ENCODE results near the gene HOXC11. TPM values are rescaled to one million over a fixed set of nuclear protein-coding genes. Genes with fewer than 3 reads are reported as not detected.

The HOXC11 gene
- total and polyA plus RNA-seq, 2 of the 4 experiments (the other 2 are of a cell fraction), result not detected

DNA sequence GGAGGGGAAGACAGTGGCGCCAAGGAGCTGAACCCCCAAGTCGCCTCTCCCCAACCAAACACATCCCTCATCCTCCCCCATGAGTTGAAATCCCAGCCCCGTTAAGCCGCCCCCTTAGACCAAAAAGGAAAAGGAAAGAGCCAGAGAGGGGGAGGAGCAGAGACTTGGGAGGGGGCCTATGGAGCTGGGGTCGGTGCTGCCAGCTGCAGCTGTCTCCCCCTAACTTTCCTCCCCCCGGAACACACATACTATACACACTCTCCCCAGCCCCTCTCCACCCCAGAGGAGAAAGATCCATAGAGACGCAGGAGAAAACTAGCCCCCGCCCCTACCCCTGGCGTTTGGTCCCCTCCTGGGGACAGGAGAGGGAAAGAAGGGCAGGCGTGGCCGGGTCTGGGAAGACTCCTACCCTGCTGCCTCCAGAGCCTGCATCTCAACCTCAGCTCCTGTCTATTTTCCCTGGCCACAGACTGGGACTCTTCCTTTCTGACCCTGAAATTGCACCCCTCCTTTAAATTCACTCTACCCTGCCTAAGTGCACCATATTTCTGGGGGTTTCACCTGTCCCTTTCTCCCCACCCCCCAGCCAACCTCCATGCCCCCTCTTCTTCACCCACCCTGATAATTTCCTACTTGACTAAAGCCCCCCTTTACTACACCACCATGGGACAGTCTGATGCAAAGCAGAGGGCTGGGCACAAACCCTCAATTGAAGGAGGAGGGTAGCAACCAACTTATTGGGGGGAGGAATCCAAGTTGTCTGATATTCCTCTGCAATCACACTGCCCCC is 25.4 kb downstream of the HOXC11 start:
- intact Hi-C loops (cut with micrococcal nuclease), result no loop called here
- Histone ChIP-seq H2BK20ac (ENCODE audit: low read depth, low read length) (no peak overlapping the region), H3K9ac (ENCODE audit: low read depth, low read length) (no peak overlapping the region), H2BK120ac (ENCODE audit: low read depth, low read length) (no peak overlapping the region), H3K14ac (replicated peaks; ENCODE audit: low read depth, low read length) (no peak overlapping the region), H2AK5ac (ENCODE audit: low read depth, low read length) (no peak overlapping the region), H4K8ac (ENCODE audit: low read depth in 2 of 2, low read length in 2 of 2) (no peak overlapping the region), H3K4me1 (ENCODE audit: control insufficient read depth, insufficient read depth, low read length) (peaks cover 2% of the 10 kb centered on the region; the same call in 1 of the 2 replicates), H2AFZ (replicated peaks; ENCODE audit: low read length, poor library complexity) (no peak overlapping the region), H2BK15ac (ENCODE audit: low read depth, low read length) (no peak overlapping the region), H3K27ac (ENCODE audit: insufficient read depth, low read length) (no peak overlapping the region), H3K9me1 (ENCODE audit: insufficient read depth, low read length) (no peaks in the 10 kb centered on the region), H3K36me3 (ENCODE audit: control insufficient read depth, insufficient read depth, low read length) (no peaks in the 10 kb centered on the region), H2AK9ac (replicated peaks; ENCODE audit: low read depth, low read length, poor library complexity) (no peak overlapping the region), H3K56ac (ENCODE audit: extremely low read depth, insufficient read depth, low read length) (no peak overlapping the region), H2BK5ac (ENCODE audit: low read depth, low read length, poor library complexity, severe bottlenecking) (no peak overlapping the region), H4K91ac (ENCODE audit: insufficient read depth, low read depth, low read length) (no peak overlapping the region), H3K4me3 (ENCODE audit: insufficient read depth, low read depth, low read length) (no peak overlapping the region), H3K18ac (ENCODE audit: low read depth, low read length) (no peak overlapping the region), H3K4me2 (ENCODE audit: low read depth, low read length) (no peak overlapping the region), H4K20me1 (ENCODE audit: insufficient read depth, low read length) (no peaks in the 10 kb centered on the region), H3K9me3 (ENCODE audit: control insufficient read depth, insufficient read depth, low read length) (peaks cover 15% of the 10 kb centered on the region), H3K4ac (ENCODE audit: low read depth, low read length) (no peak overlapping the region), H3K27me3 (ENCODE audit: control insufficient read depth, insufficient read depth, low read length) (peaks cover 98% of the 10 kb centered on the region), H3K23ac (ENCODE audit: low read depth, low read length) (no peak overlapping the region), H3K79me1 (ENCODE audit: low read depth in 1 of 2, low read length in 2 of 2) (no peaks in the 10 kb centered on the region), H4K5ac (ENCODE audit: low read depth, low read length) (no peak overlapping the region)
- ChIA-PET POLR2A (ENCODE audit: unreplicated experiment) (no interaction called here), CTCF (interaction anchor here (1.1 kb wide), 2 partner anchors 193 to 203 kb away, joined by 3 to 4 read pairs; no protein-coding TSS in a partner anchor)
- ATAC-seq (ENCODE audit: low read depth) (no peak), DNase-seq (no peak)
- no CpG with 5 or more reads among the region's 11 CpGs for WGBS, 2 experiments (ENCODE audit: extremely low coverage in 2 of 2, insufficient read length in 1 of 2)
- in situ Hi-C loops (cut with MboI; ENCODE audit: low sequenced_read_pairs), result loop anchor here (10.0 kb wide), 2 partner anchors 234 to 376 kb away; no protein-coding TSS in a partner anchor
- no TSS peak for BruUV-seq (replicated peaks)
- dilution Hi-C loops (cut with HindIII; ENCODE audit: low sequenced_read_pairs, unreplicated experiment), result no loop called here
- TF ChIP-seq, protein P1, sequence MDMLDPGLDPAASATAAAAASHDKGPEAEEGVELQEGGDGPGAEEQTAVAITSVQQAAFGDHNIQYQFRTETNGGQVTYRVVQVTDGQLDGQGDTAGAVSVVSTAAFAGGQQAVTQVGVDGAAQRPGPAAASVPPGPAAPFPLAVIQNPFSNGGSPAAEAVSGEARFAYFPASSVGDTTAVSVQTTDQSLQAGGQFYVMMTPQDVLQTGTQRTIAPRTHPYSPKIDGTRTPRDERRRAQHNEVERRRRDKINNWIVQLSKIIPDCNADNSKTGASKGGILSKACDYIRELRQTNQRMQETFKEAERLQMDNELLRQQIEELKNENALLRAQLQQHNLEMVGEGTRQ (IDR thresholded peaks at IDR 0.05; ENCODE audit: low read depth, low read length), result no peak
- TF ChIP-seq MAFK (IDR thresholded peaks at IDR 0.05; ENCODE audit: low read depth, low read length) (no peak), CHD1 (IDR thresholded peaks at IDR 0.05; ENCODE audit: low read depth, low read length) (no peak), SMC3 (IDR thresholded peaks at IDR 0.05; ENCODE audit: low read depth, low read length) (no peak), MXI1 (IDR thresholded peaks at IDR 0.05; ENCODE audit: borderline replicate concordance, low read depth, low read length) (no peak), CEBPB (IDR thresholded peaks at IDR 0.05; ENCODE audit: low read depth, low read length) (no peak), BHLHE40 (IDR thresholded peaks at IDR 0.05; ENCODE audit: low read depth, low read length) (no peak), MAZ (IDR thresholded peaks at IDR 0.05; ENCODE audit: borderline replicate concordance, low read depth, low read length) (no peak), POLR2A (IDR thresholded peaks at IDR 0.05; ENCODE audit: low read depth, low read length) (no peak), RCOR1 (IDR thresholded peaks at IDR 0.05; ENCODE audit: insufficient replicate concordance, low read length) (no peak), RFX5 (IDR thresholded peaks at IDR 0.05; ENCODE audit: low read depth, low read length) (no peak), NFE2L2 (IDR thresholded peaks at IDR 0.05; ENCODE audit: low read depth, low read length) (no peak), FOS (IDR thresholded peaks at IDR 0.05; ENCODE audit: low read depth, low read length) (no peak)
- TF ChIP-seq, protein P2, sequence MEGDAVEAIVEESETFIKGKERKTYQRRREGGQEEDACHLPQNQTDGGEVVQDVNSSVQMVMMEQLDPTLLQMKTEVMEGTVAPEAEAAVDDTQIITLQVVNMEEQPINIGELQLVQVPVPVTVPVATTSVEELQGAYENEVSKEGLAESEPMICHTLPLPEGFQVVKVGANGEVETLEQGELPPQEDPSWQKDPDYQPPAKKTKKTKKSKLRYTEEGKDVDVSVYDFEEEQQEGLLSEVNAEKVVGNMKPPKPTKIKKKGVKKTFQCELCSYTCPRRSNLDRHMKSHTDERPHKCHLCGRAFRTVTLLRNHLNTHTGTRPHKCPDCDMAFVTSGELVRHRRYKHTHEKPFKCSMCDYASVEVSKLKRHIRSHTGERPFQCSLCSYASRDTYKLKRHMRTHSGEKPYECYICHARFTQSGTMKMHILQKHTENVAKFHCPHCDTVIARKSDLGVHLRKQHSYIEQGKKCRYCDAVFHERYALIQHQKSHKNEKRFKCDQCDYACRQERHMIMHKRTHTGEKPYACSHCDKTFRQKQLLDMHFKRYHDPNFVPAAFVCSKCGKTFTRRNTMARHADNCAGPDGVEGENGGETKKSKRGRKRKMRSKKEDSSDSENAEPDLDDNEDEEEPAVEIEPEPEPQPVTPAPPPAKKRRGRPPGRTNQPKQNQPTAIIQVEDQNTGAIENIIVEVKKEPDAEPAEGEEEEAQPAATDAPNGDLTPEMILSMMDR (conservative IDR thresholded peaks at IDR 0.05; ENCODE audit: low read depth, low read length), result no peak
- TF ChIP-seq, protein P3, sequence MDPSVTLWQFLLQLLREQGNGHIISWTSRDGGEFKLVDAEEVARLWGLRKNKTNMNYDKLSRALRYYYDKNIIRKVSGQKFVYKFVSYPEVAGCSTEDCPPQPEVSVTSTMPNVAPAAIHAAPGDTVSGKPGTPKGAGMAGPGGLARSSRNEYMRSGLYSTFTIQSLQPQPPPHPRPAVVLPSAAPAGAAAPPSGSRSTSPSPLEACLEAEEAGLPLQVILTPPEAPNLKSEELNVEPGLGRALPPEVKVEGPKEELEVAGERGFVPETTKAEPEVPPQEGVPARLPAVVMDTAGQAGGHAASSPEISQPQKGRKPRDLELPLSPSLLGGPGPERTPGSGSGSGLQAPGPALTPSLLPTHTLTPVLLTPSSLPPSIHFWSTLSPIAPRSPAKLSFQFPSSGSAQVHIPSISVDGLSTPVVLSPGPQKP (IDR thresholded peaks at IDR 0.05; ENCODE audit: borderline replicate concordance, low read depth, low read length), result no peak
